ENCODE data around the gene SRI.

GRCh38 chr7:88202278-88202677 is 17.6 kb downstream of the SRI start:
- TF ChIP-seq GATA2 (IDR thresholded peaks at IDR 0.05; ENCODE audit: low read depth, low read length) = no peak
- no peak for TF ChIP-seq GATA3 (IDR thresholded peaks at IDR 0.05; ENCODE audit: low read depth, low read length)
